ENCODE results near the gene TRAF2.

TRAF2 gene

DNA sequence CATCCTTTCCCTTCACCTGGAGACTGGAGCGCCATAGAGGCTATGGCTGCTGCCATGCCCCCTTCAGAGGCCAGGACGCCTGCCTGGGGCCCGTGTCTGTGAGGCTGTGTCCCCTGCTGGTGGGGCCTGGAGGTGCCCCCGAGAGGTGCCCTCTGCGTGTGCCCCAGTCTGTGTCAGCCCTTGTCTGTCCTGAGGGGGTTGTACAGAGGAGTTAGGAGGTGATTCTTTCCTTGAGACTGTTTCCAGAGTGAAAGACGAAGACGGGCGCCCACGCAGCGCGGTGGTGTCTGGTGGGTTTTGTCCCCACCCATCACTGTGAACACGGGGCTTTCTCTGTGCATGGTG, 24.6 kb downstream of the TRAF2 start:
- DNase-seq (ENCODE audit: low read depth in 2 of 3, low spot score in 2 of 3) = no peak

DNA sequence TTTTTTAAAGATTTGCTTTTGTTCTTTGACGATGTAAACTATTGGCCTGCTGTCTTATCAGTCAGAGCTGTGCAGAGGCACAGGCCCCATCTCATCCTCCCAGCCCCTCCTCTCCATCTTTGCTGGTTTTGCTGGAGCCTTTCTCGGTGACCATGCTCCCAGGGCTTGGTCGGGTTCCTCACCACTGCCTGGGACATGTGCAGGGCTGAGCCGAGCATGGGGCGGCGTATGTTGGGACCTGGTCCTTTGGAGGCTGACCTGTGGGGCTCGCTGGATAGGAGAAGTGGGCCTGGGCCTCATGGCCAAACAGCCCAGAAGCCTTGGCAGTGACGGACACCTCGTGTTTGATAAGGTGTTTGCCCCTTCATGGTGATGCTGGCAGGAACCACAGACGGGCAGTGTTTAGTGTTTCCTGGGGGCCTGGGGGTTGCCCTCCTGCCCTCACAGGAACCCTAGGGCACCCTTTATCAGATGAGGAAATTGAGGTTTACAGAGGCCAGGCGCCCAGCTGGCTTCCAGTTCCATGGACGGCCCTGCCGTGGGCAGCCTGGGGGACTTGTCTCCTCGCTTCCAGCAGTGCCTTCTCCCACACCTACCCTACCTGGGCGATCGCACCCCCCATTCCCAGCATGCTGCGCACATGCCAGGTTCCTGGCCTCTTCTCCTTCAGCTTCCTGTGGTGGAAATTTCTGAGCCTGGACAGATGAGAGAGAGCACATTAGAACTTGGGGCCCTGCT, 27.6 kb downstream of the TRAF2 start:
- no peak for DNase-seq (ENCODE audit: low read depth in 2 of 3, low spot score in 2 of 3)

DNA sequence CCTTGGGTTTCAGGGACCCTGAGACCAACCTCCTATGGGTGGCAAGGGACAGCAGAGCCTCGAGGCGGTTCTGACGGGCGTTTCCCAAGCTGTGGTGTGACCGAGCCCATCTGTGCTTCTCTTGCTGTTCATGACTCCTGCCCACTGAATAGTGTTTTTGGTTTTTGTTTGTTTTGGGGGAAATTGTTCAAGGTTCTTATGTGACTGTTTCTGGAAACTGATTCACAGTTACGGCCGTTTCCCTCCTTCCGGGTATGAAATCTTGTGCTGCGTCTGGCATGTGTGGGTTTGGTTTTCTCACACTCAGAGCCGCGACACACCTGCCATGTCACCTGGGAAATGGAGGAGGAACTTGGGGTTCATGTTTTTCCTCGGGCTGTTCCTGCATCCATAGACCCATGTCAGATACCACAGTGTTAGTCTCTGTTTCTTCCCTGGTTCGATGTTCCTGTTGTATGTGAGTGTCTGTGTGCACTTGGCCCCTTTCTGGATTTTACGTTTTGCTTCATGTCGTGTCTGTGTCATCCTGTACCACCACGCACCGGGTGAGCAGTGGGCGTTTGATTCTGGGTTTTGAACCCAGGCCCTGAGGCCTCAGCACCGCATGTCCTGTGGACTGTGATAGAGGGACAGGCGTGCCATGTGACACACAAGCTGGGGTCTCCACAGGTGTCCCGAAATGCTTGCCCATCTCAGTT, 29.5 kb downstream of the TRAF2 start:
- DNase-seq (ENCODE audit: low read depth in 2 of 3, low spot score in 2 of 3) = no peak

DNA sequence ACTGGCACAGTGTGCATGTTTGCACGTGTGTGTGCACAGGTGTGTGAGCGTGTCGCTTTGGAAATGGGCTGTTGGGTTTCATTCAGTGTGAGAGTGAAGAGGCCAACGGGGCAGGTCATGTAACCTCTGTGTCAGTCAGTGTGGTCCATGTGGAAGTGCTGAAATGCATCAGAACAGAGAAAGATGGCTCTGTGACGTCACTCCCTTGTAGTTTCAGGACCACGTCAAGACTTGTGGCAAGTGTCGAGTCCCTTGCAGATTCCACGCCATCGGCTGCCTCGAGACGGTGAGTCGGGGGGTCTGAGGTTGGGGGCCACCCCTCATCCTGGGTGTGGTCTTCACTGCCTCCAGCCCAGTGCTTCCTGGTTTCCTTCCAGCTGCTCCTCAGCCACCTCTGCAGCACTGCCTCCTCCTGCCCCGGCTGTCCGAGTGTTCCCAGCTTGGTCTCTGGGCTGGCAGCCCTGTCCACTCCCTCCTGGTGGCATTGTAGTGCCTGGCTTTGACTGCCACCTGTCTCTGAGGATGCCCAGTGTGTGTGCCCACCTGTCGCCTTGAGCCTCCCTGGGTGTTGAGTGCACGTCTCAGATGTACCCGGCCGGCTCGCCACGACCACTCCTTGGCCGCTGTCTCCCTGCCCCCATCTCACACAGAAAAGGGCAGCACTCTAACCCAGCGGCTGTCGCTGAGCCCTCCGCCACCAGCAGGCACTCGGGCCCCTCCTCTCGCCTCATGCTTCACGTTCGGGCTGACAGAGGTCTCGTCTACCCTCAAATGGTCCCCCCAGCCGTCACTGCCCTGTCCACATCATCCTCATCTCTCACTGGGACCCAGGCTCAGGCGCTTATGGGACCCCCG, 30.2 kb downstream of the TRAF2 start:
- no peak for DNase-seq (ENCODE audit: low read depth in 2 of 3, low spot score in 2 of 3)

DNA sequence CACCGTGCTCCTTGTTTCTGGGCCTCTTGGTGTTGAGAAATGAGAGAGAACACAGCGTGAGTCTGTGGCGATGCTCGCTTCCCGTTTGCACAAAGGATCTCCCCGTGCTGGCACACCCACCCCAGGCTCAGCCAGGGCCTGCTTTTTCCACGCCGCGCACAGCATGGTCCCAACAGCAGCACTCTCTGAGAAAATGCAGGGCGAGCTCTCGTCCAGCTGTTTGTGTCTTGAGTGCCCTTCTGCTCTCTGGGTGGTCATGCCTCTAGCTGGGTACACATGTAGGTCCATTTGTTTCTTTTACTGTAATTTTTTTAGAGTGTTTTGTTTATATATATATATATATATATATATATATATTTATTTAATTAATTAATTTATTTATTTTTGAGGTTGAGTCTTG, 31.6 kb downstream of the TRAF2 start:
- no peak for DNase-seq (ENCODE audit: low read depth in 2 of 3, low spot score in 2 of 3)

DNA sequence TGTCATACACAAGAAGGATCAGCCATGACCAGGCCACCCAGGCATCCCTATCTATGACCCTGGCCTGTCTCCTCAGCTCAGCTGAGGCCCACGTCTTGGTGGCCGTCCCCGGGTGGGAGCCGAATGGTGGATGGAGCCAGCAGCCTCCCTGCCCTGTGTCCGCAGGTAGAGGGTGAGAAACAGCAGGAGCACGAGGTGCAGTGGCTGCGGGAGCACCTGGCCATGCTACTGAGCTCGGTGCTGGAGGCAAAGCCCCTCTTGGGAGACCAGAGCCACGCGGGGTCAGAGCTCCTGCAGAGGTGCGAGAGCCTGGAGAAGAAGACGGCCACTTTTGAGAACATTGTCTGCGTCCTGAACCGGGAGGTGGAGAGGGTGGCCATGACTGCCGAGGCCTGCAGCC, 33.8 kb downstream of the TRAF2 start:
- DNase-seq (ENCODE audit: low read depth in 2 of 3, low spot score in 2 of 3) = no peak

DNA sequence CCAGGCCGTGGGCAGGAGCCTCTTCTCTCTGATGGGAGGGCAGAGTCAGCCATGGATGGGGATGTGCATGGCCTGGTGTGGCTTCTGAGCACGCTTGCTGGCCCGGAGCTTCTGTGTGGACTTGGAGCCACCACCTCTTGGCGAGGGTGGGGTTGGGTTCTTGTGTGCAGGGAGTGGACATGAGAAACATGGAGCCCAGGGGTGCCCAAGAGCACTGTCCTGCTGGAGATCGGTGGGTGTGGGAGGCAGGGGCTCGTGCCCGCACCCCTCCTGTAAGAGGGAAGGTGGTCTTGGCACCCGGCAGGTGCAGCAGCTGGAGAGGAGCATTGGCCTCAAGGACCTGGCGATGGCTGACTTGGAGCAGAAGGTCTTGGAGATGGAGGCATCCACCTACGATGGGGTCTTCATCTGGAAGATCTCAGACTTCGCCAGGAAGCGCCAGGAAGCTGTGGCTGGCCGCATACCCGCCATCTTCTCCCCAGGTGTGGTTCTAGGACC, 34.5 kb downstream of the TRAF2 start:
- no peak for DNase-seq (ENCODE audit: low read depth in 2 of 3, low spot score in 2 of 3)

DNA sequence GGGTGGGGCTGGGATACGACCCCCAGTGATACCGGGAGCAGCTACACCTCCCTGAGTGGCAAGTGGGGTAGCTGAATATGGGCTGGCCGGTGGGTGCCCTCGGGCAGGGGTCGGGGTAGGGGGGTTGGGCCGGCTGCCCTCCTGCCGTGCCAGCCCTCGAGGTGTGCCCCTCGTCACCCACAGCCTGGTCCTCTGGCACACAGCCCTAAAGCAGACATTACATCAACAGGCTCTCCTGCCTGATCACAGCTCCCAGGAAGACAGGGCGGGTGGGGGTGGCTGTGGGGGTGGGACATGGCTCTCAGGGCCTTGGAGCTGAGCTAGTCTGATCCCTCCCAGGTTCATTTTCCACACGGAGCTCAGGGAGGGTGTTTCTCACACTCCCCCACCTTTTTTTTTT, 35.0 kb downstream of the TRAF2 start:
- no peak for DNase-seq (ENCODE audit: low read depth in 2 of 3, low spot score in 2 of 3)

DNA sequence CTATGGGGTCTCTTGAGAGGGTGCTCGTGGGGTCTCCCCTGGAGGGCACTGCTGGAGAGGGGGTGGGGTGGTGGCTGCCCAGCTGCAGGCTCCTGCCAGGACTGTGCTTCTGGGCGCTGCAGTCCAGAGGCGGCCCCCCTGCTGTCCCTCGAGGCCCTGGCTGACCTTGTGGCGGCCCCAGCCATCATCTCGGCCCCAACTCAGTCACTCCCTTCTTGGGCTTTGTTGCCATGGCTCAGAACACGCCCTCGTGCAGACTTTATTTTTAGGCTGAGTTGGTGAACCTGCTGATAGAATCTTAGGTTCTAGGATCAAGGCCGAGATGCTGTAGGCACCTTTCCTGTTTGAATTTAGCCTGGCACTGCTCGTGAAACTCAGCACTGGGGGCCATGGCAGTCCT, 35.4 kb downstream of the TRAF2 start:
- DNase-seq (ENCODE audit: low read depth in 2 of 3, low spot score in 2 of 3) = no peak

DNA sequence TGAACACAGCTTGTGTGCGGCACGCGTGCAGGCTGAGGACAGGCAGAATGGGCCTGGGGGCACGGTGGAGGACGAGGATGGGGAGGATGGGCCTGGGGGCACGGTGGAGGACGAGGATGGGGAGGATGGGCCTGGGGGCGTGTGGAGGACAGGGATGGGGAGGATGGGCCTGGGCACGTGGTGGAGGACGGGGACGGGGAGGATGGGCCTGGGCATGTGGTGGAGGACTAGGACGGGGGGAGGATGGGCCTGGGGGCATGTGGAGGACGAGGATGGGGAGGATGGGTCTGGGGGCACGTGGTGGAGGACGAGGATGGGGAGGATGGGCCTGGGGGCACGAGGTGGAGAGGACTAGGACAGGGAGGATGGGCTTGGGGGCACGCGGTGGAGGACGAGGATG, 36.2 kb downstream of the TRAF2 start:
- DNase-seq (ENCODE audit: low read depth in 2 of 3, low spot score in 2 of 3) = no peak

DNA sequence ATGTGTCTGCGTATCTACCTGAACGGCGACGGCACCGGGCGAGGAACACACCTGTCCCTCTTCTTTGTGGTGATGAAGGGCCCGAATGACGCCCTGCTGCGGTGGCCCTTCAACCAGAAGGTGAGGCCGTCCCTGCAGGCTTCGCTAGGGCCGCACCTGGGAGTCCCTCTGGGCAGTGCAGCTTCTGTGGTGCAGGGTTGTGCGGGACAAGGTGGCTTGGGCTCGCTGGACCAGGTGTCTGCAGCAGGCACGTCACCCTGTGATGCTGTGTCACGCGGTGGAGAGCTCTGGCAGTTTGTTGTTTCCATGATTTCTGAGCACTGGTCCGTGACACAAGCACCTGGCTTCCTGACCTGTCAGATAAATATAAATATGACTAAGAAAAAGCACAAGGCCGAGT, 37.6 kb downstream of the TRAF2 start:
- DNase-seq (ENCODE audit: low read depth in 2 of 3, low spot score in 2 of 3) = no peak

DNA sequence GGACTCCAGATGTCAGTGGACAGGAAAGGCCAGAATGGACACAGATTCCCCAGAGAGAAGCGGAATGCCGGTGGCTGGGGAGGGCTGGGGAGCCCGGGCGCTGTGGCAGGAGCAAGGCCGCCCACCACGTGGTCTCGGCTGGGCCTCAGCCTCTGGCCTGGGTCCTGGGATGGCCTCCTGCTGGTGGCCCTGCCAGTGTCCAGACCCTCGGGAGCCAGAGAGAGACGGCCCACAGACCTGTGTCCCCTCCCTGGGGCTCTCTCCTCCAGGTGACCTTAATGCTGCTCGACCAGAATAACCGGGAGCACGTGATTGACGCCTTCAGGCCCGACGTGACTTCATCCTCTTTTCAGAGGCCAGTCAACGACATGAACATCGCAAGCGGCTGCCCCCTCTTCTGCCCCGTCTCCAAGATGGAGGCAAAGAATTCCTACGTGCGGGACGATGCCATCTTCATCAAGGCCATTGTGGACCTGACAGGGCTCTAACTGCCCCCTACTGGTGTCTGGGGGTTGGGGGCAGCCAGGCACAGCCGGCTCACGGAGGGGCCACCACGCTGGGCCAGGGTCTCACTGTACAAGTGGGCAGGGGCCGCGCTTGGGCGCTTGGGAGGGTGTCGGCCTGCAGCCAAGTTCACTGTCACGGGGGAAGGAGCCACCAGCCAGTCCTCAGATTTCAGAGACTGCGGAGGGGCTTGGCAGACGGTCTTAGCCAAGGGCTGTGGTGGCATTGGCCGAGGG, 39.3 kb downstream of the TRAF2 start:
- no peak for DNase-seq (ENCODE audit: low read depth in 2 of 3, low spot score in 2 of 3)

DNA sequence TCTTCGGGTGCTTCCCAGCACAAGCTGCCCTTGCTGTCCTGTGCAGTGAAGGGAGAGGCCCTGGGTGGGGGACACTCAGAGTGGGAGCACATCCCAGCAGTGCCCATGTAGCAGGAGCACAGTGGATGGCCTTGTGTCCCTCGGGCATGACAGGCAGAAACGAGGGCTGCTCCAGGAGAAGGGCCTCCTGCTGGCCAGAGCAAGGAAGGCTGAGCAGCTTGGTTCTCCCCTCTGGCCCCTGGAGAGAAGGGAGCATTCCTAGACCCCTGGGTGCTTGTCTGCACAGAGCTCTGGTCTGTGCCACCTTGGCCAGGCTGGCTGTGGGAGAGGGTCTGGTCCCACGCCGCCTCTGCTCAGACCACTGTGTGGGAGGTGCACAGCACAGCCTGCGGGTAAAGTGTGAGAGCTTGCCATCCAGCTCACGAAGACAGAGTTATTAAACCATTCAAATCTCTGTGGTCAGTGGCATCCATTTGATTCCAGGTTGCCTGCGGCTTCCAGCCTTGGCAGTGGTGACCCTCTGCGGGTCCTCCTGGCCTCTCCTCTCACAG, 39.9 kb downstream of the TRAF2 start:
- no peak for DNase-seq (ENCODE audit: low read depth in 2 of 3, low spot score in 2 of 3)

DNA sequence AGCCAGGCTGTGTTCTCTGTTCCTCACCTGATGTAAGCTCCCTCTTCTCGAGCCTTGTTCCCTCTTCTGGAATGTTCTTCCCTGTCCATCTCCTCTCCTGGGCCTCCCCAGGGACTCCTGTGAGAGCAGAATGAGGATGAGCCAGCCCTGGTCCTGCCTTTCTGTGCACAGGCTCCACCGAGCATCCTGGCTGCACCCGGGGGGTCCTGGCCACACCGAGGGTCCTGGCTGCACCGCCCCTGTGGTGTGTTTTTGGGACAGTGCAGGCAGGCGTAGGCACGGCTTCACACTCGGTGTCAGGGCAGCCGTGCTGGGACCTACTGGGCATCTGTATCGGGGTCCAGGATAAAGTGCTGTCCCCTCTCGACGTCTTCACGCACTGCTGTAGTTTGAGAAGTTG, 40.4 kb downstream of the TRAF2 start:
- no peak for DNase-seq (ENCODE audit: low read depth in 2 of 3, low spot score in 2 of 3)

DNA sequence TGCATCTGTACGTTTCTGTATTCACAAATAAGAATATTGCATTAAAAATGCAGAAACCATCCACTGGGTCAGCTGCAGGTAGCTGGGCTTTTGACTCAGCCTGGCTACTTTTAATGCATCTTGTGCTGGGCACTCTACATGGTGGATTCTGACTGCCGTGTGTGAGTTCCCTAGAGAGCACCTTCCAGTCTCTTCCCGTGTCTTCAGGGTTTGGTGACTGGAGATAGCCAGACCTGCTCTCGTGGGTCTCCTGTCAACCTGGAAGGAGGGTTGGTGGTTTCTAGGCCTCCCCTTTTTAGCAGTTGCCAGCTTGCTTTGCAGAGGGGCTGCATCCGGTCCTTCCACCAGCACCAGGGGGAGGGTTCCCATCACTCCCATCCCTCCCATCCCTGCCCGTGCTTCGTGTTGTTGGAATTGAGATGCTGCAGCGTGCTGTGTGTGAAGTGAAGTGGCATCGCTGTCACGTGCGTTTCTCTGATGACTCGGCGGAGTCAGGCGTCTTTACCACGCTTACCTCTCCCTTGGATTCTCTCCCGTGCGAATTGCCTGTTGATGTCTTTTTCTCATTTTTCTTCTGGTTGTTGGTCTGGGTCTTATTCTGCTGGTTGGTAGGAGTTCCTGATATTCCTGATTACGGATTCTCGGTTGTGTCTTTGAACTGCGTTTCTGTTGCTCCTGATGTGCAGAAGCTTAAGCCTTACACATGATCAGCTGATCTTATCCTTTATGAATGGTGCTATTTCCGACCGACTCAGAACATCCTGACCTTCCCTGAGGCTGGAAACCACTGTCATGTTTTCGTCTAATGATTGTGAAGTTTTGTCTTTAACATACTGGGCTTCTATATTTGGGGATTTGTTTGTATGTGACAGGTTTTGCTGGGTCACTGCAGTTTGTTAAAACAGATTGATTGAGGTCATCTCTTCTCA, 41.3 kb downstream of the TRAF2 start:
- no peak for DNase-seq (ENCODE audit: low read depth in 2 of 3, low spot score in 2 of 3)

DNA sequence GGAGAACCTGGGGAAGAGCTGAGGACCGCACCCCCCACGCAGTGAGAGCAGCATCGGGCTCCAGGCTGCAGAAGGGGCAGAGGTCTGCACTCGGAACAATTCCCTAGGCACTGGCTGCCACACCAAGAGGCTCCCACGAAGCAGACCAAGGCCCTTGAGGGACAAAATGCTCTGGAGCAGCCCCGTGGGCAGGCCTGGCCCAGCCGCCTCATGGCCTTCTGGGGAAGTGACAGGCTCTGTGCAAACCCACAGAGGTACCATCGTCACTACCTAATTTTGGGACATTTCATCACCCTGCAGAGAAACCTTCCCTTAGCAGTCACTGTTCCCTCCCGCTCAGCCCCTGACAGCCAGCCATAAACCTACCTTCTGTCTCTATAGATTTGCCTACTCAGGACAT, 42.3 kb downstream of the TRAF2 start:
- no peak for DNase-seq (ENCODE audit: low read depth in 2 of 3, low spot score in 2 of 3)

DNA sequence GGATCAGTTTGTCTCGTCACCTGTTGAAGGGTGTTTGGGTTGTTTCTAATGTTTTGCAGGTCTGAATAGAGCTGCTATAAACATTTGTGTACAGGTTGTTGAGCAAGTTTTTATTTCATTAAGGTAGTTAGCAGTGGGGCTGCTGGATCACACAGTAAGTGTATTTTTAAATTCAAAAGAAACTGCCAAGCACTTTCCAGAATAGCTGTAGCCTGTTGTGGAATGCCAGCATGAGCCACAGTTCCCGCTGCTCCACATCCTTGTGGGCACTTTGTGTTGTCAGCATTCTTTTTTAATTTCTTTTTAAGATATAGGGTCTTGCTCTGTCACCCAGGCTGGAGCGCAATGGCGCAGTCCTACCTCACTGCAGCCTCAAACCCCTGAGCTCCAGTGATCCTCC, 43.7 kb downstream of the TRAF2 start:
- no peak for DNase-seq (ENCODE audit: low read depth in 2 of 3, low spot score in 2 of 3)

DNA sequence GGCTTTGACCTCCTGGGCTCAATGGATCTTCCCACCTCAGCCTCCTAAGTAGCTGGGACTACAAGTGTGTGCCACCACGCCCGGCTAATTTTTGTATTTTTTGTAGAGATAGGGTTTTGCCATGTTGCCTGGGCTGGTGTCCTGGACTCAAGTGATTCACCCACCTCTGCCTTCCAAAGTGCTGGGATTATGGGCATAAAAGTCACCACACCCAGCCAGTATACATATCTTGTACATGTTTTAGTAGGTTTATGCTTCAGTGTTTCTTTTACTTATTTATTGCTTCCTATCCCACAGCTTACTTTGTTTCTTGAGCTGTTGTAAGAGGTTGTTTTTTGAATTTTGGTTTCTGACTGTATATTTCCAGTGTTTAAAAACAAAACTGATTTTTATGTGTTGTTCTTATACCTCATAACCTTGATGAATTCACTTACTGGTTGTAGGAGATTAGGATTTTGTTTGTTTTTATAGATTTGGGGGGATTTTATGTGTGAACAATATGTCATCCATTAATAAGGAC, 45.4 kb downstream of the TRAF2 start:
- DNase-seq (ENCODE audit: low read depth in 2 of 3, low spot score in 2 of 3) = no peak

DNA sequence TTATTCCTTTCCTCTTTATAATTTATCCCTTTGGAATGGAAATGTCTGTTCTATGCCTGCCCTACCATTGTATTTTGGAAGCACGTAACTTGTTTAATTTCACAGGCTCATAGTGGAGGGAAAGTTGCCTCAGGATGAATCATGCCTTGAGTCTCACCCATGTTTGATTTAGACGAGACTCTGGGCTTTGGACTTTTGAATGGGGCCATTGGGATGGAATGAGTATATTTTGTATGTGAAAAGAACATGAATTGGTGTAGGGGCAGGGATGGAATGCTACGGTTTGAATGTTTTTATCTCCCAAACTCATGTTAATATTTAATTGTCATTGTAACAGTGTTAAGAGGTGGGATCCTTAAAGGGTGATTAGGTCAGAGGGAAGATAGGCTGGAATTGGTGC, 48.0 kb downstream of the TRAF2 start:
- DNase-seq (ENCODE audit: low read depth in 2 of 3, low spot score in 2 of 3) = no peak

DNA sequence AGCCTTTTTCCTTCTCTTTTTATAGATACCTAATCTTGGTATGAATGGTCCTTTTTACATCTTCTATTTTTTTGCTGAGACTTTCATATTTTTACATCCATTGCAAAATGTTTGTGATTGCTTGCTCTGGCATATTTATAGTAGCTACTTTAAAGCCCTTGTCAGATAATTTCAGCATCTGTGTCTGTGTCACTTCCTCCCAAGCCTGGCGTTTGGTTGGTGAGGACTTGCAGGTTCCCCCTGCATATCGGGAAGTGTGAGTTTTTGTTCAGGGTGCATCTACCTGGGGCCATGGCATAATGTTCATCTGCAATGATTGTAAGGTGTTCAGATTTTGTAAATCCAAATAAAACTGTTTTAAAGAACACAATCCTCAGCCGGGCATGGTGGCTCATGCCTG, 49.3 kb downstream of the TRAF2 start:
- no peak for DNase-seq (ENCODE audit: low read depth in 2 of 3, low spot score in 2 of 3)

Data from activated CD8-positive, alpha-beta memory T cell treated with anti-CD3 and anti-CD28 coated beads for 48 hours (primary cell).